Prostate gland (tissue), 2 donors: Measurements from ENCODE around the gene COL4A2. TPM values are rescaled to one million over a fixed set of nuclear protein-coding genes. Genes with fewer than 3 reads are reported as not detected.

ENCODE experiments used
- DNase-seq: peaks from one replicate; pipeline ENCODE4 v3.0.0-alpha.2; 2019; ENCODE audit warnings: low spot score
- H3K27ac ChIP-seq, 2 donors: fragments of 200-600 bp; sonication (generic); 2 replicates each; pipeline ENCODE4 v1.5.1; 2017 to 2019
- H3K27me3 ChIP-seq: fragments of 200-600 bp; sonication (generic); replicated peaks from 2 replicates; pipeline ENCODE4 v1.5.1; 2019; ENCODE audit not compliant: insufficient read depth
- H3K36me3 ChIP-seq, 2 donors: fragments of 200-600 bp; sonication (generic); 1 replicate in 1 of 2; 2 replicates in 1 of 2; pipeline versions ENCODE4 v1.5.1 to v1.8.1; 2017 to 2019
- H3K4me1 ChIP-seq: fragments of 200-600 bp; sonication (generic); replicated peaks from 2 replicates; pipeline ENCODE4 v1.5.1; 2019
- H3K4me3 ChIP-seq, 2 donors: fragments of 200-600 bp; sonication (generic); 2 replicates each; pipeline ENCODE4 v1.5.1; 2017 to 2019
- H3K9me3 ChIP-seq: fragments of 200-600 bp; sonication (generic); 2 replicates; pipeline ENCODE4 v1.5.1; 2017
- POLR2A ChIP-seq: fragments of 450-650 bp; IDR thresholded peaks from one replicate; pipeline ENCODE4 v1.6.1; 2016; ENCODE audit warnings: antibody characterized with exemption, mild to moderate bottlenecking
- POLR2AphosphoS5 ChIP-seq: sonication (generic); formaldehyde crosslinking; IDR thresholded peaks from one replicate; pipeline ENCODE4 v1.6.1; 2017; ENCODE audit warnings: antibody characterized with exemption
- WGBS: methylation state at CpG from one replicate; pipeline ENCODE4 v1.1.5; 2018; 5-methylcytosine and 5-hydroxymethylcytosine counted together
- intact Hi-C: fragments of 100-400 bp; cut with DNase I; formaldehyde crosslinking; loops from one replicate; pipeline ENCODE4 v1.14.2; 2022
- total RNA-seq, 2 donors: library from RNA; depleted of rRNA; stranded (reverse); fragments of >200 nt; gene quantifications; one replicate each; pipeline ENCODE4 v1.1.0, GENCODE V29; 2016
- TF ChIP-seq, protein P1 (sequence below), 4 experiments: fragments of 200-600 bp in 2 of 4; fragments of 450-650 bp in 2 of 4; sonication (generic) in 2 of 4; IDR thresholded peaks; 1 replicate in 3 of 4; 2 replicates in 1 of 4; pipeline ENCODE4 v1.5.1; 2016 to 2019; ENCODE audit warnings: antibody characterized with exemption in 4 of 4, mild to moderate bottlenecking in 2 of 4, moderate library complexity in 2 of 4

The COL4A2 gene
- total RNA-seq, 2 donors from 2014 or later, result 82.8 to 193 TPM

DNA sequence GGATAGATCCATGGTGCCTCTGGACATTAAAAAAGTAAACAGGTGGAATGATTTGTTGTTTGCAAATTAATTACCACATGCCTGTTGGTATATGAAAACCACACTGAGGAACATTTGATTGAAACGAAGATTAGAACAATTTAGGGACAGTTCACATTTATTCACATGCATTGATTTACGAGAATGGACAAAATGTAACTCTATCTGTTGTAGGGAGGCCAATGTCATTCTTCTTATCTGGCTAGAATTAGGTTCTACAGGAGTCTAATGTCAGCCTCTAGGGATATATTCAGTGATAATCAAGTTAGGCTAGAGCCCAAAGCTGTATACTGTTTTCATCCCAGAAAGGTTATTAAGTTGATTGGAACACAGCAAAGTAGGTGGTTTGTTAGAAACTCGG lies 125.4 kb downstream of the COL4A2 start:
- DNase-seq, result no peak
- Histone ChIP-seq H3K4me1 (peaks cover 2% of the 10 kb centered on the region), H3K27ac (peak overlapping the region; percentile 40 to 41), H3K27me3 (no peaks in the 10 kb centered on the region), H3K4me3 (no peak overlapping the region), H3K36me3 (no peaks in the 10 kb centered on the region), H3K9me3 (no peaks in the 10 kb centered on the region)
- no peak for TF ChIP-seq POLR2AphosphoS5
- TF ChIP-seq POLR2A, result no peak
- TF ChIP-seq, protein P1, sequence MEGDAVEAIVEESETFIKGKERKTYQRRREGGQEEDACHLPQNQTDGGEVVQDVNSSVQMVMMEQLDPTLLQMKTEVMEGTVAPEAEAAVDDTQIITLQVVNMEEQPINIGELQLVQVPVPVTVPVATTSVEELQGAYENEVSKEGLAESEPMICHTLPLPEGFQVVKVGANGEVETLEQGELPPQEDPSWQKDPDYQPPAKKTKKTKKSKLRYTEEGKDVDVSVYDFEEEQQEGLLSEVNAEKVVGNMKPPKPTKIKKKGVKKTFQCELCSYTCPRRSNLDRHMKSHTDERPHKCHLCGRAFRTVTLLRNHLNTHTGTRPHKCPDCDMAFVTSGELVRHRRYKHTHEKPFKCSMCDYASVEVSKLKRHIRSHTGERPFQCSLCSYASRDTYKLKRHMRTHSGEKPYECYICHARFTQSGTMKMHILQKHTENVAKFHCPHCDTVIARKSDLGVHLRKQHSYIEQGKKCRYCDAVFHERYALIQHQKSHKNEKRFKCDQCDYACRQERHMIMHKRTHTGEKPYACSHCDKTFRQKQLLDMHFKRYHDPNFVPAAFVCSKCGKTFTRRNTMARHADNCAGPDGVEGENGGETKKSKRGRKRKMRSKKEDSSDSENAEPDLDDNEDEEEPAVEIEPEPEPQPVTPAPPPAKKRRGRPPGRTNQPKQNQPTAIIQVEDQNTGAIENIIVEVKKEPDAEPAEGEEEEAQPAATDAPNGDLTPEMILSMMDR (IDR thresholded peaks at IDR 0.05), result no peak
- 60% methylated on average over 3 of the region's 3 CpGs for WGBS
- intact Hi-C loops, result loop anchor here (5.0 kb wide), 1 partner anchor 210 kb away; no protein-coding TSS in a partner anchor

DNA sequence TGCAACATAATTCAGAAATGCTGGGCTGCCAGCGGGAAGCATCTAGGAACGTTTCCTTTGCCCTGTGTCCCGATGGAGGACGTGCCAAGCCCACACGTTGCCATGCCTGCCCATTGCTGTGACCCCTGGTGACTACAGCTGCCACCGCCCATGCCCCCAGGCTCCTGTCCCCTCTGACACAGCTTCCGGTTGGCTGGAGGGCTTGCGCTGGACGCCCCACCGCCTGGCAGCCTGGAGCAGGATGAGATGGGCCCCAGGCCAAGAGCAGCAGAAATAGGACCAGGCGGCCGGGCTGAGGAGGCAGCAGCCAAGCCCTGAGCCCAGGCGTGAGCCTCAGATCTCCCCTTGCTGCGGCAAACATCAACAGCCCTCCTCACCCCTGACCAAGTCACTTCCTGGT lies 125.9 kb downstream of the COL4A2 start:
- Histone ChIP-seq H3K27ac (peak overlapping the region; percentile 40 to 41), H3K27me3 (no peaks in the 10 kb centered on the region), H3K4me1 (peaks cover 2% of the 10 kb centered on the region), H3K36me3 (no peaks in the 10 kb centered on the region), H3K4me3 (no peak overlapping the region), H3K9me3 (no peaks in the 10 kb centered on the region)
- WGBS, result 49% methylated on average over 14 of the region's 14 CpGs
- intact Hi-C loops, result loop anchor here (5.0 kb wide), 1 partner anchor 211 kb away; no protein-coding TSS in a partner anchor
- no peak for DNase-seq
- TF ChIP-seq POLR2A (no peak), POLR2AphosphoS5 (no peak)
- TF ChIP-seq, protein P1 (IDR thresholded peaks at IDR 0.05), result no peak

DNA sequence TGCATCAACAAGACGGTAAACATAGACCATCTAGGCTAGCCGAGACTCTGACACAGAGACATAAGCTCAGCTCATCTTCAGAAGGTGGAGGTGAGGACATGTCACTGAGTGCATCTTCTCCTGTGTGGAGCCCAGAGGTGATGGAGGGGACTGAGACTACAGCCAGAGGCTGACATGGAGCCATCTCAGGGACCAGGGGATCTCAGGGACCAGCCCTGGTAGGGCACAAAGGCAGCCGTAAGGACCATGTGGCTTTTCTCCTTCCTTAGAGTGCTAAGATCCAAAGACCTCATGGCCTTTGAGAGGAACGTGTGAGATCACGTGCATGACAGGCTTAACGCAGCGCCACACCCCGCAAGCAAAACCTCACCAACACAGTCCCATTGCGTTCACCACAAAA lies 127.5 kb downstream of the COL4A2 start:
- intact Hi-C loops, result loop anchor here (5.0 kb wide), 1 partner anchor 212 kb away; no protein-coding TSS in a partner anchor
- no peak for TF ChIP-seq POLR2A
- TF ChIP-seq, protein P1 (IDR thresholded peaks at IDR 0.05), result no peak
- no peak for TF ChIP-seq POLR2AphosphoS5
- no peak overlapping the region for H3K4me3 ChIP-seq
- 91% methylated on average over 9 of the region's 9 CpGs for WGBS
- no peaks in the 10 kb centered on the region for H3K9me3 ChIP-seq
- H3K36me3 ChIP-seq, result no peaks in the 10 kb centered on the region
- peaks cover 2% of the 10 kb centered on the region for H3K4me1 ChIP-seq
- H3K27me3 ChIP-seq, result no peaks in the 10 kb centered on the region
- H3K27ac ChIP-seq, result no peak overlapping the region
- DNase-seq, result no peak

GRCh38 chr13:110435331-110435730 lies 128.2 kb downstream of the COL4A2 start:
- intact Hi-C loops, result no loop called here
- H3K4me3 ChIP-seq, result no peak overlapping the region
- no peaks in the 10 kb centered on the region for H3K9me3 ChIP-seq
- 91% methylated on average over 5 of the region's 5 CpGs for WGBS
- H3K4me1 ChIP-seq, result peaks cover 2% of the 10 kb centered on the region
- TF ChIP-seq POLR2A (no peak), POLR2AphosphoS5 (no peak)
- TF ChIP-seq, protein P1 (IDR thresholded peaks at IDR 0.05), result no peak
- no peaks in the 10 kb centered on the region for H3K36me3 ChIP-seq
- no peaks in the 10 kb centered on the region for H3K27me3 ChIP-seq
- no peak for DNase-seq
- H3K27ac ChIP-seq, result no peak overlapping the region

DNA sequence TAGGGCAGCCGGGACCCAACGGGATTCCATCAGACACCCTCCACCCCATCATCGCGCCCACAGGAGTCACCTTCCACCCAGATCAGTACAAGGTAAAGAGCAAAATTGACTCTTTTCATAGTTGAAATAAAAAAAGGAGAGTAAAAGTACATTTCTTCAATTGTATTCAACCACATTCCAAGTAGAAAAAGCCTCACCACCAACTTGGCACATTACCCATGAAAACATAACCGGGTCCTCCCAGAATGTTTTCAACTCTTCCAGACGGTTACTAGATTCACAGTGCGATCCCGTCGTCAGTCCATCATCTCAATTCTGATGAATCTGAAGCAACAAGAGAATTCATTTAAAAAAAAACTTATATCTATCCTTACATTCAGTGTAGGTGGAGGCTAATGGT lies 129.2 kb downstream of the COL4A2 start:
- WGBS, result 81% methylated on average over 9 of the region's 9 CpGs
- no peak overlapping the region for H3K4me3 ChIP-seq
- H3K27me3 ChIP-seq, result no peaks in the 10 kb centered on the region
- intact Hi-C loops, result no loop called here
- TF ChIP-seq POLR2A, result no peak
- TF ChIP-seq, protein P1 (IDR thresholded peaks at IDR 0.05), result no peak
- TF ChIP-seq POLR2AphosphoS5, result no peak
- H3K9me3 ChIP-seq, result no peaks in the 10 kb centered on the region
- H3K36me3 ChIP-seq, result no peaks in the 10 kb centered on the region
- peaks cover 2% of the 10 kb centered on the region for H3K4me1 ChIP-seq
- H3K27ac ChIP-seq, result no peak overlapping the region
- DNase-seq, result no peak
